Upper lobe of left lung (tissue), 4 donors: ENCODE data around the gene IRF2.

ENCODE experiments used
- EP300 ChIP-seq, 4 donors: sonication (generic); formaldehyde crosslinking; IDR thresholded peaks; one replicate each; pipeline ENCODE4 v1.5.1; 2017; ENCODE audit warnings: antibody characterized with exemption in 4 of 4, control low read depth in 2 of 4
- POLR2A ChIP-seq, 4 donors: fragments of 450-650 bp; IDR thresholded peaks; one replicate each; pipeline ENCODE4 v1.5.1; 2016 to 2017; ENCODE audit warnings: antibody characterized with exemption in 4 of 4, mild to moderate bottlenecking in 2 of 4
- POLR2AphosphoS5 ChIP-seq, 2 donors: sonication (generic); formaldehyde crosslinking; IDR thresholded peaks; one replicate each; pipeline ENCODE4 v1.5.1; 2017; ENCODE audit warnings: antibody characterized with exemption in 2 of 2
- TF ChIP-seq, protein P1 (sequence below), 6 experiments: fragments of 450-650 bp in 4 of 6; fragments of 200-600 bp in 2 of 6; sonication (generic) in 2 of 6; IDR thresholded peaks; one replicate each; pipeline ENCODE4 v1.5.1; 2016 to 2019; ENCODE audit warnings: antibody characterized with exemption in 6 of 6

DNA sequence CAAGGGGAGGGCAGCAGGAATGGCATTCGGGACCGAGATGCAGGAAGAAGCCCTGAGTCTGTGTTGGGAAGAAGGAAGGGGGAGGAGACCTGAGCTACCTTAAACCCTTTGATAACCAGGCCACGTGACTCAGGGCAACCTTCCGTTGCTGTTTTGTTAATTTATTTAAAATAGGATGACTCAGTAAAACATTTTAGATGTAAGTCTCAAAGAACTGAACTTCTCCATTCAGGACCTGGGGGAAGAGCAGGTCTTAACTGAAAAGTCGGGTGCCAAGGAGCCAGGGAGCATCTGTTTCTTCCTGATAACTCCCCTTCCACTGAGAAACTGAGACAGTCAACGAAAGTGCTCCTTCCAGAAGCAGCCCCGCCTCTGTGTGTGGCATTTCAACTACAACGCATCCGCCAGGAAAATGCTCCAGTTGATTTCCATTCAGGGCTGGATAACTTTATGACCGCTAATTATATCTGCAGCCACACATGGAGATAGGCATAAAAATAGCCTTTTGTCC is 88.0 kb downstream of the IRF2 start:
- TF ChIP-seq, protein P1, sequence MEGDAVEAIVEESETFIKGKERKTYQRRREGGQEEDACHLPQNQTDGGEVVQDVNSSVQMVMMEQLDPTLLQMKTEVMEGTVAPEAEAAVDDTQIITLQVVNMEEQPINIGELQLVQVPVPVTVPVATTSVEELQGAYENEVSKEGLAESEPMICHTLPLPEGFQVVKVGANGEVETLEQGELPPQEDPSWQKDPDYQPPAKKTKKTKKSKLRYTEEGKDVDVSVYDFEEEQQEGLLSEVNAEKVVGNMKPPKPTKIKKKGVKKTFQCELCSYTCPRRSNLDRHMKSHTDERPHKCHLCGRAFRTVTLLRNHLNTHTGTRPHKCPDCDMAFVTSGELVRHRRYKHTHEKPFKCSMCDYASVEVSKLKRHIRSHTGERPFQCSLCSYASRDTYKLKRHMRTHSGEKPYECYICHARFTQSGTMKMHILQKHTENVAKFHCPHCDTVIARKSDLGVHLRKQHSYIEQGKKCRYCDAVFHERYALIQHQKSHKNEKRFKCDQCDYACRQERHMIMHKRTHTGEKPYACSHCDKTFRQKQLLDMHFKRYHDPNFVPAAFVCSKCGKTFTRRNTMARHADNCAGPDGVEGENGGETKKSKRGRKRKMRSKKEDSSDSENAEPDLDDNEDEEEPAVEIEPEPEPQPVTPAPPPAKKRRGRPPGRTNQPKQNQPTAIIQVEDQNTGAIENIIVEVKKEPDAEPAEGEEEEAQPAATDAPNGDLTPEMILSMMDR (IDR thresholded peaks at IDR 0.05) = no peak
- TF ChIP-seq POLR2A (IDR thresholded peaks at IDR 0.05) (no peak), EP300 (IDR thresholded peaks at IDR 0.05) (no peak), POLR2AphosphoS5 (IDR thresholded peaks at IDR 0.05) (no peak)
